Neural cell (in vitro differentiated cells): Measurements from ENCODE around the gene PHACTR3. TPM values are rescaled to one million over a fixed set of nuclear protein-coding genes. Genes with fewer than 3 reads are reported as not detected.

Experiments used
- H2AFZ ChIP-seq: fragments of 200-600, 300-800 bp; sonication (generic), shearing (Covaris generic); 2 replicates; pipeline ENCODE4 v1.6.0; 2014; ENCODE audit warnings: low read depth, mild to moderate bottlenecking, antibody characterized with exemption, low read length, moderate library complexity
- H3F3A ChIP-seq: fragments of 200-600 bp; shearing (Covaris generic); 2 replicates; pipeline ENCODE4 v1.6.1; 2016; ENCODE audit warnings: mild to moderate bottlenecking, moderate library complexity, mixed read lengths, antibody characterized with exemption, low read length; ENCODE audit not compliant: insufficient read depth, poor library complexity, severe bottlenecking
- H3K27ac ChIP-seq: fragments of 200-600, 300-800 bp; sonication (generic), shearing (Covaris generic); 2 replicates; pipeline ENCODE4 v1.5.1; 2014; ENCODE audit warnings: mild to moderate bottlenecking, low read length, moderate library complexity
- H3K27me3 ChIP-seq: fragments of 300-800, 200-600 bp; sonication (generic), shearing (Covaris generic); 2 replicates; pipeline ENCODE4 v1.6.0; 2014; ENCODE audit warnings: mild to moderate bottlenecking, low read depth, low read length, moderate library complexity; ENCODE audit not compliant: insufficient read depth
- H3K36me3 ChIP-seq: fragments of 300-800, 200-600 bp; sonication (generic), shearing (Covaris generic); 2 replicates; pipeline ENCODE4 v1.5.1; 2014; ENCODE audit warnings: mild to moderate bottlenecking, antibody characterized with exemption, low read length, moderate library complexity; ENCODE audit not compliant: insufficient read depth
- H3K4me2 ChIP-seq: fragments of 300-800, 200-600 bp; sonication (generic), shearing (Covaris generic); 2 replicates; pipeline ENCODE4 v1.6.0; 2014; ENCODE audit warnings: mild to moderate bottlenecking, low read length
- H3K4me3 ChIP-seq: fragments of 300-800, 200-600 bp; sonication (generic), shearing (Covaris generic); 2 replicates; pipeline ENCODE4 v1.5.1; 2014; ENCODE audit warnings: mild to moderate bottlenecking, low read length, moderate library complexity
- H3K79me2 ChIP-seq: fragments of 200-600 bp; shearing (Covaris generic); replicated peaks from 2 replicates; pipeline ENCODE4 v1.6.0; 2014; ENCODE audit warnings: mild to moderate bottlenecking, low read length, moderate library complexity; ENCODE audit not compliant: insufficient read depth
- H3K9ac ChIP-seq: fragments of 300-800, 200-600 bp; sonication (generic), shearing (Covaris generic); 2 replicates; pipeline ENCODE4 v1.6.1; 2016; ENCODE audit warnings: mild to moderate bottlenecking, low read length, mixed read lengths
- H3K9me2 ChIP-seq: fragments of 200-600 bp; shearing (Covaris generic); 2 replicates; pipeline ENCODE4 v1.6.1; 2016; ENCODE audit warnings: mild to moderate bottlenecking, low read length, mixed read lengths; ENCODE audit not compliant: insufficient read depth
- H3K9me3 ChIP-seq: fragments of 200-600, 300-800 bp; sonication (generic), shearing (Covaris generic); 2 replicates; pipeline ENCODE4 v1.6.1; 2016; ENCODE audit warnings: mild to moderate bottlenecking, mixed run types, low read length, moderate library complexity, mixed read lengths
- H4K20me1 ChIP-seq: fragments of 200-600 bp; shearing (Covaris generic); 2 replicates; pipeline ENCODE4 v1.6.1; 2016; ENCODE audit warnings: mild to moderate bottlenecking, mixed run types; ENCODE audit not compliant: insufficient read depth
- CTCF ChIP-seq: fragments of 450-650 bp; IDR thresholded peaks from 2 replicates; pipeline ENCODE4 v1.5.1; 2014; ENCODE audit warnings: antibody characterized with exemption, mild to moderate bottlenecking, moderate library complexity; ENCODE audit not compliant: poor library complexity, severe bottlenecking
- EP300 ChIP-seq: fragments of 450-650 bp; conservative IDR thresholded peaks from 2 replicates; pipeline ENCODE4 v1.6.1; 2014; ENCODE audit warnings: antibody characterized with exemption, mild to moderate bottlenecking, moderate library complexity; ENCODE audit not compliant: poor library complexity, severe bottlenecking
- EZH2 ChIP-seq: fragments of 200-600, 300-800 bp; shearing (Covaris generic), sonication (generic); IDR thresholded peaks from 2 replicates; pipeline ENCODE4 v1.6.1; 2014; ENCODE audit warnings: antibody characterized with exemption, low read length, borderline replicate concordance, mild to moderate bottlenecking; ENCODE audit not compliant: insufficient read depth, poor library complexity, severe bottlenecking
- MXI1 ChIP-seq: fragments of 450-650 bp; conservative IDR thresholded peaks from 2 replicates; pipeline ENCODE4 v1.6.1; 2014; ENCODE audit warnings: antibody characterized with exemption, mild to moderate bottlenecking; ENCODE audit not compliant: poor library complexity, severe bottlenecking
- POLR2AphosphoS5 ChIP-seq: IDR thresholded peaks from 2 replicates; pipeline ENCODE4 v1.6.1; 2012
- RAD21 ChIP-seq: fragments of 450-650 bp; conservative IDR thresholded peaks from 2 replicates; pipeline ENCODE4 v1.6.1; 2014; ENCODE audit warnings: antibody characterized with exemption, mild to moderate bottlenecking, moderate library complexity
- REST ChIP-seq: IDR thresholded peaks from 2 replicates; pipeline ENCODE4 v1.6.1; 2012; ENCODE audit warnings: borderline replicate concordance
- SMC3 ChIP-seq: fragments of 450-650 bp; conservative IDR thresholded peaks from 2 replicates; pipeline ENCODE4 v1.6.1; 2014; ENCODE audit warnings: antibody characterized with exemption, mild to moderate bottlenecking, moderate library complexity; ENCODE audit not compliant: poor library complexity
- TAF1 ChIP-seq: IDR thresholded peaks from 2 replicates; pipeline ENCODE4 v1.6.1; 2012; ENCODE audit warnings: low read depth
- polyA plus RNA-seq: library from polyadenylated mRNA; depleted of rRNA; stranded (reverse); fragments of >200 nt; gene quantifications from 2 replicates; pipeline ENCODE4 v1.2.3, GENCODE V29; 2014

PHACTR3 gene
- polyA plus RNA-seq, 1 donor from 2014 or later = 1.3 TPM

- H2AFZ ChIP-seq = no peak overlapping the region
- no peaks in the 10 kb centered on the region for H3K36me3 ChIP-seq
- H3K9ac ChIP-seq = no peak overlapping the region
- H3K4me3 ChIP-seq = no peak overlapping the region
- H3K79me2 ChIP-seq = no peaks in the 10 kb centered on the region
- H3K27me3 ChIP-seq = no peaks in the 10 kb centered on the region
- no peaks in the 10 kb centered on the region for H3F3A ChIP-seq
- no peak overlapping the region for H3K27ac ChIP-seq
- no peak overlapping the region for H3K4me2 ChIP-seq
- no peaks in the 10 kb centered on the region for H3K9me2 ChIP-seq
- no peak for TF ChIP-seq CTCF
- TF ChIP-seq MXI1 = no peak
- no peak for TF ChIP-seq REST
- TF ChIP-seq POLR2AphosphoS5 = no peak
- no peak for TF ChIP-seq EZH2
- no peak for TF ChIP-seq RAD21
- no peak for TF ChIP-seq SMC3
- TF ChIP-seq TAF1 = no peak
- no peak for TF ChIP-seq EP300
- H3K9me3 ChIP-seq = no peaks in the 10 kb centered on the region
- no peaks in the 10 kb centered on the region for H4K20me1 ChIP-seq
These were observed 53.2 kb downstream of the PHACTR3 start for GRCh38 chr20:59657459-59658046.

- Histone ChIP-seq H3K36me3 (no peaks in the 10 kb centered on the region), H2AFZ (no peak overlapping the region), H3K4me3 (no peak overlapping the region), H3K9me2 (no peaks in the 10 kb centered on the region), H3F3A (no peaks in the 10 kb centered on the region), H3K27me3 (no peaks in the 10 kb centered on the region), H3K9ac (no peak overlapping the region), H4K20me1 (no peaks in the 10 kb centered on the region), H3K79me2 (no peaks in the 10 kb centered on the region), H3K4me2 (no peak overlapping the region), H3K27ac (no peak overlapping the region), H3K9me3 (no peaks in the 10 kb centered on the region)
- no peak for TF ChIP-seq CTCF
These were observed 56.1 kb downstream of the PHACTR3 start for GRCh38 chr20:59660471-59660870.
